ENCODE results near the gene MYLK.

GRCh38 chr3:123606527-123606926, 277.6 kb downstream of the MYLK start:
- TF ChIP-seq CTCF (IDR thresholded peaks at IDR 0.05) (no peak), EP300 (IDR thresholded peaks at IDR 0.05) (no peak)
